ENCODE measurements around the gene GRIK4. TPM values are rescaled to one million over a fixed set of nuclear protein-coding genes. Genes with fewer than 3 reads are reported as not detected.
A peak's percentile ranks its signal among the peaks of the same experiment; 100 is the strongest.

The GRIK4 gene
- total and polyA plus RNA-seq, 2 donors (not counting 1 experiment from before 2014, with no cell fraction given) = 0.12 to 0.27 TPM

GRCh38 chr11:120698918-120699317 is 187.4 kb downstream of the GRIK4 start:
- Histone ChIP-seq H3K9ac (ENCODE audit: low read length) (no peak overlapping the region), H3K27ac (ENCODE audit: low read length in 2 of 2) (no peak overlapping the region), H3K4me3 (ENCODE audit: control extremely low read depth in 1 of 5, extremely low read depth in 1 of 5, insufficient read depth in 1 of 5, low read depth in 2 of 5, low read length in 4 of 5) (no peak overlapping the region), H3K4me1 (ENCODE audit: control insufficient read depth in 2 of 2, insufficient read depth in 2 of 2, low read length in 2 of 2) (peaks cover 16 to 19% of the 10 kb centered on the region in 2 donors), H2AFZ (ENCODE audit: insufficient read depth, low read depth, low read length, poor library complexity, severe bottlenecking) (no peak overlapping the region), H3K9me3 (ENCODE audit: control extremely low read depth in 1 of 3, control insufficient read depth in 2 of 3, insufficient read depth in 1 of 3, low read length in 2 of 3) (peaks cover 0 to 6% (median 0%) of the 10 kb centered on the region in 3 donors), H3K79me2 (ENCODE audit: control insufficient read depth, insufficient read depth, low read length) (no peaks in the 10 kb centered on the region), H3K36me3 (replicated peaks in 1 of 2; ENCODE audit: control extremely low read depth in 1 of 2, control insufficient read depth in 1 of 2, extremely low read depth in 1 of 2, insufficient read depth in 2 of 2, low read length in 1 of 2) (no peaks in the 10 kb centered on the region), H3K4me2 (replicated peaks; ENCODE audit: low read depth, low read length, poor library complexity, severe bottlenecking) (no peak overlapping the region), H3K27me3 (replicated peaks in 1 of 4; ENCODE audit: control extremely low read depth in 1 of 4, control insufficient read depth in 3 of 4, insufficient read depth in 4 of 4, low read length in 3 of 4) (no peaks in the 10 kb centered on the region), H4K20me1 (ENCODE audit: control insufficient read depth, insufficient read depth, low read length, poor library complexity, severe bottlenecking) (no peaks in the 10 kb centered on the region)
- Mint-ChIP-seq H3K9me3 (ENCODE audit: insufficient read depth) (peaks cover 5% of the 10 kb centered on the region), H3K27me3 (peaks cover 10% of the 10 kb centered on the region), H3K27ac (no peak overlapping the region), H3K4me3 (no peak overlapping the region), H3K4me1 (peaks cover 21% of the 10 kb centered on the region)
- POLR2A ChIA-PET = no interaction called here
- DNase-seq (no peak), ATAC-seq (ENCODE audit: low read depth) (no peak)
- intact Hi-C loops (cut with micrococcal nuclease) = no loop called here
- TF ChIP-seq CTCF (IDR thresholded peaks at IDR 0.05) (no peak), EZH2 (IDR thresholded peaks at IDR 0.05; ENCODE audit: borderline replicate concordance, insufficient read depth, low read depth, low read length, poor library complexity, severe bottlenecking) (no peak)
- WGBS (ENCODE audit: insufficient coverage) = 95% methylated on average over 4 of the region's 6 CpGs
- CTCF ChIA-PET = interaction anchor here (5.8 kb wide), 1 partner anchor 13 kb away, joined by 31 read pairs; no protein-coding TSS in a partner anchor

- Mint-ChIP-seq H3K27me3 (peaks cover 3% of the 10 kb centered on the region), H3K4me3 (peak overlapping the region; percentile 6), H3K27ac (peak overlapping the region; percentile 39), H3K4me1 (peaks cover 29% of the 10 kb centered on the region), H3K9me3 (ENCODE audit: insufficient read depth) (peaks cover 5% of the 10 kb centered on the region)
- CTCF ChIA-PET = interaction anchor here (1.2 to 1.4 kb wide), 2 partner anchors 16 to 18 kb away, joined by 3 to 5 read pairs; no protein-coding TSS in a partner anchor
- no CpG with 5 or more reads among the region's 3 CpGs for WGBS (ENCODE audit: insufficient coverage)
- Histone ChIP-seq H3K9ac (ENCODE audit: low read length) (no peak overlapping the region), H3K4me3 (ENCODE audit: control extremely low read depth in 1 of 5, extremely low read depth in 1 of 5, insufficient read depth in 1 of 5, low read depth in 2 of 5, low read length in 4 of 5) (no peak overlapping the region), H4K20me1 (ENCODE audit: control insufficient read depth, insufficient read depth, low read length, poor library complexity, severe bottlenecking) (no peaks in the 10 kb centered on the region), H3K79me2 (ENCODE audit: control insufficient read depth, insufficient read depth, low read length) (no peaks in the 10 kb centered on the region), H2AFZ (ENCODE audit: insufficient read depth, low read depth, low read length, poor library complexity, severe bottlenecking) (peak overlapping the region; percentile 39), H3K4me2 (replicated peaks; ENCODE audit: low read depth, low read length, poor library complexity, severe bottlenecking) (peak overlapping the region; percentile 27), H3K27ac (ENCODE audit: low read length in 2 of 2) (peak overlapping the region in 1 of 2 donors; percentile 1), H3K36me3 (replicated peaks in 1 of 2; ENCODE audit: control extremely low read depth in 1 of 2, control insufficient read depth in 1 of 2, extremely low read depth in 1 of 2, insufficient read depth in 2 of 2, low read length in 1 of 2) (no peaks in the 10 kb centered on the region), H3K9me3 (ENCODE audit: control extremely low read depth in 1 of 3, control insufficient read depth in 2 of 3, insufficient read depth in 1 of 3, low read length in 2 of 3) (peaks cover 0 to 28% (median 3%) of the 10 kb centered on the region in 3 donors), H3K27me3 (replicated peaks in 1 of 4; ENCODE audit: control extremely low read depth in 1 of 4, control insufficient read depth in 3 of 4, insufficient read depth in 4 of 4, low read length in 3 of 4) (no peaks in the 10 kb centered on the region), H3K4me1 (ENCODE audit: control insufficient read depth in 2 of 2, insufficient read depth in 2 of 2, low read length in 2 of 2) (peaks cover 16 to 23% of the 10 kb centered on the region in 2 donors)
- TF ChIP-seq EZH2 (IDR thresholded peaks at IDR 0.05; ENCODE audit: borderline replicate concordance, insufficient read depth, low read depth, low read length, poor library complexity, severe bottlenecking) = no peak
- intact Hi-C loops (cut with micrococcal nuclease) = no loop called here
- POLR2A ChIA-PET = no interaction called here
- DNase-seq (peak; percentile 23), ATAC-seq (ENCODE audit: low read depth) (no peak)
Observed at GRCh38 chr11:120702656-120703055, 191.1 kb downstream of the GRIK4 start.
